Umbilical cord (tissue), 2 donors: ENCODE results near the gene LALBA. TPM values are rescaled to one million over a fixed set of nuclear protein-coding genes. Genes with fewer than 3 reads are reported as not detected.
"Not testable (repeated sequence)": the region's sequence is repeated elsewhere in the genome, so short reads cannot be mapped to it uniquely, and the experiment has no call there.

Source experiments
- DNase-seq: peaks from one replicate; pipeline ENCODE4 v3.0.0-alpha.2; 2015; ENCODE audit warnings: low spot score
- total RNA-seq: library from RNA; depleted of rRNA; stranded (reverse); fragments of >200 nt; gene quantifications from one replicate; pipeline ENCODE4 v1.2.3, GENCODE V29; 2014; ENCODE audit warnings: low replicate concordance; ENCODE audit not compliant: insufficient read depth

LALBA gene
- total RNA-seq, result not detected

DNA sequence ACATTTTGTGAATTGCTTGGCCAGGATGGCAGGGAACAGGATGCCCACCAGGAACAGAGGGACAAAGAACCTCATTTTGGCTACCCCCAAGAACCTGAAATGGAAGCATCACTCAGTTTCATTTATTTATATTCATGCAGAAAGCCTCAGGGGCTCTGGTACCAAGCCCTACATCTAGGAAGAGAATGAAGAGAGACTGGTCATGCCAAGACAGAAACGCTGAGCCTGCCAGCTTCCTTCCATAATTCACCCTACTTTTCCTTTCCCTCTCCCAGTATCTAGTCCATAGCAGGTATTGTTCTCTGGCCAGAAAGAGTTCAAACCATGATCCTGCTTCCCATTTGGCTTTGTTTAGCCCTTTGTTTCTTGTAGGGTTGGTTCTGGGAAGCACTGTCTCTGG, at the start of gene LALBA:
Gene LALBA, minus strand, starts transcription at position 101 of the 400 bp plus-strand sequence. Its CDS starts 26 bp downstream, at position 75.
- DNase-seq, result no peak

DNA sequence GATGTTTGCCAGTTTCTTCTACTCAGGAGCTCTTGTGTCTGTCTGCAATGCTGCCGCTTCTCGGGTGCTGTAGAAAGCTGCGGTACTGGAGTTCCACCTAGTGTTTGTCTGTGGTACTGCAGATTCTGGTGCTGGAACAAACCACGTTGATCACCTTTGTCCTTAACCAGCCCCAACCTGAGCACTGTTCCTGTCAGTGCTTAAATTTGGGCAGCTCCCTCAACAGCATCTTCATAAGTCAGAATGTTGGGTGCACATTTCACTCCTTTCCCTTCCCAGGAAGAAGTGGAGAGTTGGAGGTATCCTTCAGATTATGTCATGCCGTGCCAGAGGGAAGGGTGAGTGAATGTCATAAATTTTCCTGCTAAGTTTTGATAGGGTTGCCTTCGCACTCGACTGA, 48.7 kb upstream of the LALBA start:
- DNase-seq, result peak; percentile 80

GRCh38 chr12:48615681-48616080, 45.8 kb upstream of the LALBA start:
- no peak for DNase-seq

DNA sequence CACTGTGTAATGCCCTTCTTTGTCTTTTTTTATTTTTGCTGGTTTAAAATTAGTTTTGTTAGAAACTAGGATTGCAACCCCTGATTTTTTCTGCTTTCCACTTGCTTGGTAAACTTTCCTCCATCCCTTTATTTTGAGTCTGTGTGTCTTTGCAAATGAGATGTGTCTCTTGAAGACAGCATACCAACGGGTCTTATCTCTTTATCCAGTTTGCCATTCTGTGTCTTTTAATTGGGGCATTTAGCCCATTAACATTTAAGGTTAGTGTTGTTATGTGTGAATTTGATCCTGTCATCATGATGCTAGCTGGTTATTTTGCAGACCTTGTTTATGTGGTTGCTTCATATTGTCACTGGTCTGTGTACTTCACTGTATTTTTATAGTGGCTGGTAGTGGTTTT, 43.5 kb upstream of the LALBA start:
- DNase-seq, result no peak

- DNase-seq, result no peak
These were observed 32.5 kb upstream of the LALBA start for GRCh38 chr12:48602192-48602989.

GRCh38 chr12:48601013-48601756, 31.3 kb upstream of the LALBA start:
- DNase-seq, result no peak

GRCh38 chr12:48600552-48600951, 30.7 kb upstream of the LALBA start:
- DNase-seq, result no peak

GRCh38 chr12:48592591-48593086, 22.8 kb upstream of the LALBA start:
- DNase-seq, result no peak

- DNase-seq, result no peak
These were observed 16.5 kb upstream of the LALBA start for GRCh38 chr12:48586361-48586760.

GRCh38 chr12:48583728-48584127, 13.9 kb upstream of the LALBA start:
- DNase-seq, result no peak

- no peak for DNase-seq
These were observed 11.0 kb upstream of the LALBA start for GRCh38 chr12:48580831-48581230.

DNA sequence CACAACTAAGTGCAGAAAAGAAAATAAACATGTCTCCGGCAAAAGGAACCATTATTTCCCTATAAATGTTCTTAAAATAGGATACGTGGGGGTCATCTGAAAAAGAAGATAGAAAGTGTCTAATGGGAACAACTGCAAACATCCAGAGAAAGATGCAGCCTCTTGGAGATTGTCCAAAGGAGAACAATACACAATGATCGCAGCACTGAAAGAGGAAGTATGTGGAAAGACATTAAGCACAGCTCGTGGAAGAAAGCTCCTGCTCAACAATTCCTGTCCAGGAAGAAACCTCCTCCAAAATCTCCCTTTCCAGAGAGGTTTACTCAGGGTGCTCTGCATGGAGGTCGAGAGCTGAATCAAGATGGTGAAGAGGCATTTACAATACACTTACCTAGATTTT, 2.5 kb upstream of the LALBA start:
- DNase-seq, result no peak

- no peak for DNase-seq
These were observed 2.1 kb downstream of the LALBA start for GRCh38 chr12:48567731-48568130.

DNA sequence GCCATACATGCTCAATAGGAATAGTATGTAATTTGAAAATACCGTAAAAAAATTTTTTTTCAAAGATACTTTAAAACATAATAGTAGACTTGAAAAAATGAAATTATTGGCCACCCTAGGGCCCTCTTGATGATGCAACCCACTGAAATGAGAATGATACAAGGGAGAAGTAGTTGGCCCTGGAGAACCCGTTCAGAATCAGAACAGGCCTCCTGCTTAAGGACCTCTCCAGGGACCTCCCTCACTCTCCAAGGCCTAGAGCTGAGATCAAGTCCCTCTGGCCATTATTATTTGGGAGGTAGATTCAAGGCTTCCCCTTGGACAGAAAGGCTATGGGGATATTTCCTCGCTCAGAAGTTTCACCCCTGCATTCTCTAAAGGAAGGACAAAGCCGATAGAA, 11.9 kb downstream of the LALBA start:
- DNase-seq, result no peak

- DNase-seq, result no peak
These were observed 13.2 kb downstream of the LALBA start for GRCh38 chr12:48556631-48557030.

- not testable (repeated sequence) for DNase-seq
These were observed 16.0 kb downstream of the LALBA start for GRCh38 chr12:48553666-48554343.

DNA sequence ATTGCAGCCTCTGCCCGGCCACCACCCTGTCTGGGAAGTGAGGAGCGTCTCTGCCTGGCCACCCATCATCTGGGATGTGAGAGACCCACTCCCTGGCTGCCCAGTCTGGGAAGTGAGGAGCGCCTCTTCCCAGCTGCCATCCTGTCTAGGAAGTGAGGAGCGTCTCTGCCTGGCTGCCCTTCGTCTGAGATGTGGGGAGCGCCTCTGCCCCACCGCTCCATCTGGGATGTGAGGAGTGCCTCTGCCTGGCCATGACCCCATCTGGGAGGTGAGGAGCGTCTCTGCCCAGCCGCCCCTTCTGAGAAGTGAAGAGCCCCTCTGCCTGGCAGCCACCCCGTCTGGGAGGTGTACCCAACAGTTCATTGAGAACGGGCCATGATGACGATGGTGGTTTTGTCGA, 18.2 kb downstream of the LALBA start:
- DNase-seq, result not testable (repeated sequence)

GRCh38 chr12:48547012-48547411, 22.8 kb downstream of the LALBA start:
- not testable (repeated sequence) for DNase-seq

- DNase-seq, result no peak
These were observed 23.9 kb downstream of the LALBA start for GRCh38 chr12:48545833-48546469.

- DNase-seq, result no peak
These were observed 27.4 kb downstream of the LALBA start for GRCh38 chr12:48542300-48542928.

DNA sequence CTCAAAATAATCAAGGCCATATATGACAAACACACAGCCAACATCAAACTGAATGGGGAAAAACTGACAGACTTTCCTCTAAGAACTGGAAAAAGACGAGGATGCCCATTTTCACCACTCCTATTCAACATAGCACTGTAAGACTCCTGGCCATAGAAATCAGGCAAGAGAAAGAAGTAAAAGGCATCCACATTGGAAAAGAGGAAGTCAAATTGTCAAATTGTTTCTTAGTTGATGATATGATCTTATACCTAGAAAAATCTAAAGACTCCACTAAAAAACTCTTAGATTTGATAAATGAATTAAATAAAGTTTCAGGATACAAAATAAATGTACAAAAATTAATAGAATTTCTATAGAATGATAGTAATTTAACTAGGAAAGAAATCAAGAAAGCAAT, 33.2 kb downstream of the LALBA start:
- no peak for DNase-seq
